SK-N-SH (cell line): ENCODE measurements around the gene CPAMD8. TPM values are rescaled to one million over a fixed set of nuclear protein-coding genes. Genes with fewer than 3 reads are reported as not detected.

Experiments used
- CTCF ChIA-PET: fragments of 300-600, 350-600 bp; formaldehyde crosslinking; extraction: SDS; loops from one replicate; lab custom pipeline; 2021; lab: Yijun Ruan, JAX
- POLR2A ChIA-PET: fragments of 350-600 bp; sonication (Branson Sonifier 250); formaldehyde crosslinking; extraction: SDS; loops from one replicate; lab custom pipeline; 2020; ENCODE audit warnings: antibody characterized with exemption, inconsistent platforms; lab: Yijun Ruan, JAX
- DNase-seq: peaks from one replicate; pipeline ENCODE4 v3.0.0; 2012
- H2AFZ ChIP-seq: fragments of 200-600 bp; sonication (generic); 2 replicates; pipeline ENCODE4 v1.8.1; 2016; ENCODE audit warnings: antibody characterized with exemption, mild to moderate bottlenecking, low read depth
- H3F3A ChIP-seq: fragments of 200-600 bp; sonication (generic); replicated peaks from 2 replicates; pipeline ENCODE3; 2016; ENCODE audit warnings: antibody characterized with exemption, mild to moderate bottlenecking; ENCODE audit not compliant: insufficient read depth
- H3K27ac ChIP-seq, 2 experiments: fragments of 200-500 bp in 1 of 2; fragments of 200-600 bp in 1 of 2; sonication (Bioruptor generic) in 1 of 2; sonication (generic), shearing (Covaris generic) in 1 of 2; 2 replicates each; pipeline versions ENCODE4 v1.5.1 to v1.6.1; 2014 to 2016; ENCODE audit warnings: low read depth in 2 of 2, inconsistent platforms in 1 of 2, low read length in 1 of 2, mild to moderate bottlenecking in 1 of 2, mixed read lengths in 1 of 2
- H3K27me3 ChIP-seq: fragments of 200-600 bp; sonication (generic), shearing (Covaris generic); 2 replicates; pipeline ENCODE4 v1.6.1; 2016; ENCODE audit warnings: mixed run types; ENCODE audit not compliant: insufficient read depth
- H3K36me3 ChIP-seq, 2 experiments: fragments of 200-500 bp in 1 of 2; fragments of 200-600 bp in 1 of 2; sonication (Bioruptor generic) in 1 of 2; sonication (generic) in 1 of 2; replicated peaks in 1 of 2; 2 replicates each; pipeline versions ENCODE3 to v1.5.1; 2014 to 2016; ENCODE audit warnings: low read length in 1 of 2, mild to moderate bottlenecking in 1 of 2; ENCODE audit not compliant: insufficient read depth in 2 of 2, control insufficient read depth in 1 of 2
- H3K4me1 ChIP-seq, 2 experiments: fragments of 200-500 bp in 1 of 2; fragments of 200-600 bp in 1 of 2; sonication (Bioruptor generic) in 1 of 2; sonication (generic), shearing (Covaris generic) in 1 of 2; 2 replicates each; pipeline versions ENCODE4 v1.5.1 to v1.6.1; 2014 to 2016; ENCODE audit warnings: low read depth in 1 of 2, low read length in 1 of 2, mixed run types in 1 of 2; ENCODE audit not compliant: insufficient read depth in 2 of 2, control insufficient read depth in 1 of 2
- H3K4me2 ChIP-seq: fragments of 200-600 bp; sonication (generic), shearing (Covaris generic); 2 replicates; pipeline ENCODE4 v1.6.1; 2017; ENCODE audit warnings: mixed run types
- H3K4me3 ChIP-seq, 2 experiments: fragments of 200-500 bp in 1 of 2; fragments of 200-600 bp in 1 of 2; sonication (Bioruptor generic) in 1 of 2; sonication (generic), shearing (Covaris generic) in 1 of 2; 2 replicates each; pipeline versions ENCODE4 v1.5.1 to v1.8.1; 2014 to 2016; ENCODE audit warnings: low read depth in 2 of 2, inconsistent platforms in 1 of 2, low read length in 1 of 2, mild to moderate bottlenecking in 1 of 2, mixed read lengths in 1 of 2, moderate library complexity in 1 of 2
- H3K79me2 ChIP-seq: fragments of 200-600 bp; sonication (generic); 2 replicates; pipeline ENCODE4 v1.8.1; 2017; ENCODE audit warnings: mild to moderate bottlenecking; ENCODE audit not compliant: insufficient read depth
- H3K9ac ChIP-seq: fragments of 200-600 bp; sonication (generic); 2 replicates; pipeline ENCODE4 v1.6.1; 2017; ENCODE audit warnings: mixed run types
- H3K9me2 ChIP-seq: fragments of 200-600 bp; sonication (generic); 2 replicates; pipeline ENCODE4 v1.6.1; 2017; ENCODE audit warnings: mixed run types
- H3K9me3 ChIP-seq: fragments of 200-600 bp; sonication (generic); 2 replicates; pipeline ENCODE4 v1.6.1; 2017; ENCODE audit warnings: mixed run types, mild to moderate bottlenecking, moderate library complexity
- H4K20me1 ChIP-seq: fragments of 200-600 bp; sonication (generic); 2 replicates; pipeline ENCODE4 v1.6.1; 2017; ENCODE audit warnings: mild to moderate bottlenecking, mixed run types; ENCODE audit not compliant: insufficient read depth
- FOXJ3 ChIP-seq: sonication (generic); formaldehyde crosslinking; IDR thresholded peaks from 2 replicates; pipeline ENCODE4 v1.5.1; 2020; ENCODE audit warnings: mild to moderate bottlenecking, missing genetic modification reagents
- FOXM1 ChIP-seq: IDR thresholded peaks from 2 replicates; pipeline ENCODE4 v1.4.0; 2012; ENCODE audit warnings: low read depth, mild to moderate bottlenecking
- JUND ChIP-seq: IDR thresholded peaks from 2 replicates; pipeline ENCODE4 v1.4.0; 2012
- PBX3 ChIP-seq: IDR thresholded peaks from 2 replicates; pipeline ENCODE4; 2012
- RCOR1 ChIP-seq: fragments of 150-350 bp; IDR thresholded peaks from 2 replicates; pipeline ENCODE4 v1.6.1; 2017; ENCODE audit warnings: antibody characterized with exemption, low read length
- REST ChIP-seq: IDR thresholded peaks from 2 replicates; pipeline ENCODE4 v1.6.1; 2012; ENCODE audit warnings: mild to moderate bottlenecking, low read depth, low read length, moderate library complexity
- RFX5 ChIP-seq: IDR thresholded peaks from 2 replicates; pipeline ENCODE4 v1.6.1; 2012; ENCODE audit warnings: mild to moderate bottlenecking, improper control_type of control experiment, low read length
- SIN3A ChIP-seq: IDR thresholded peaks from 2 replicates; pipeline ENCODE4 v1.6.1; 2012; ENCODE audit warnings: low read depth, mild to moderate bottlenecking, low read length, moderate library complexity, borderline replicate concordance
- TCF12 ChIP-seq: IDR thresholded peaks from 2 replicates; pipeline ENCODE4 v1.4.0; 2012
- WGBS: methylation state at CpG from one replicate; pipeline ENCODE4 v1.1.6; 2017; ENCODE audit warnings: low lambda C conversion rate; 5-methylcytosine and 5-hydroxymethylcytosine counted together
- polyA plus RNA-seq, 3 experiments: library from polyadenylated mRNA; depleted of rRNA; stranded (reverse); fragments of >200 nt; gene quantifications; 2 replicates each; pipeline ENCODE4 v1.2.3, GENCODE V29; 2012

The CPAMD8 gene
- polyA plus RNA-seq, 1 of the 3 experiments (the other 2 are of a cell fraction) = 1.2 TPM

- Histone ChIP-seq H3K27ac (no peak overlapping the region), H4K20me1 (no peaks in the 10 kb centered on the region), H3K79me2 (no peaks in the 10 kb centered on the region), H3K9me3 (no peaks in the 10 kb centered on the region), H2AFZ (no peak overlapping the region), H3K9me2 (no peaks in the 10 kb centered on the region), H3K4me2 (no peak overlapping the region), H3K36me3 (no peaks in the 10 kb centered on the region), H3K9ac (no peak overlapping the region), H3K27me3 (no peaks in the 10 kb centered on the region), H3K4me1 (no peaks in the 10 kb centered on the region; a peak in 1 of 4 replicates), H3F3A (no peaks in the 10 kb centered on the region), H3K4me3 (no peak overlapping the region)
- TF ChIP-seq RCOR1 = no peak
- no peak for TF ChIP-seq JUND
- no peak for TF ChIP-seq FOXM1
- no peak for TF ChIP-seq REST
- CTCF ChIA-PET = interaction anchor here (0.7 kb wide), 1 partner anchor 15 kb away, joined by 3 read pairs; no protein-coding TSS in a partner anchor
- DNase-seq = no peak
- WGBS = 23% methylated on average over 14 of the region's 15 CpGs
- POLR2A ChIA-PET = no interaction called here
These were observed 11.4 kb upstream of the CPAMD8 start for GRCh38 chr19:17037966-17038500.

DNA sequence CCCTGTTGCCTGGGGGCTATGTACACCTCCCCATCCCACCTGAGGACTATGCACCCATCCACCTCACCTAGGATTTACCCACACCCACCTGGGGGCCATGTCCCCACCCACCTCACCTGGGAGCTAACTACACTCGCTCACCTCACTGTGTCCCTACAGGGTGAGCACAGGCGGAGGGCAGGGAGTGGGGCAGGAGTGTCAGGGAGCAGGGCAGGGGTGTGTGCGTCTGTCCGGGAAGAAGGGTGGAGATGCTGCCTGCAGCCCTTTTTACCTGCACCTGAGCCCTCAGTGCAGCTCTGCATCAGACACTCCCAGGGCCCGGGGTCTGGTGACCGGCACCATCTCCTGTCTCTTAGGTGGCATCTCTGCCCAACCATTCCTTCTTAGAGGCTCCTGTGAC lies 10.6 kb upstream of the CPAMD8 start:
- no peaks in the 10 kb centered on the region; a peak in 1 of 4 replicates for H3K4me1 ChIP-seq
- CTCF ChIA-PET = interaction anchor here (0.7 kb wide), 1 partner anchor 15 kb away, joined by 3 read pairs; no protein-coding TSS in a partner anchor
- TF ChIP-seq SIN3A = no peak
- TF ChIP-seq FOXJ3 (CRISPR knock-in tag) = no peak
- no peak for TF ChIP-seq RFX5
- TF ChIP-seq PBX3 = no peak
- TF ChIP-seq TCF12 = no peak
- no peak for TF ChIP-seq RCOR1
- TF ChIP-seq, all 33 proteins: peak for 0
- no peak for DNase-seq
- POLR2A ChIA-PET = no interaction called here
- Histone ChIP-seq H3K4me2 (no peak overlapping the region), H3K27ac (no peak overlapping the region), H3K9me3 (no peaks in the 10 kb centered on the region), H3K4me3 (no peak overlapping the region), H3F3A (no peaks in the 10 kb centered on the region), H3K79me2 (no peaks in the 10 kb centered on the region), H3K27me3 (no peaks in the 10 kb centered on the region), H4K20me1 (no peaks in the 10 kb centered on the region), H3K9me2 (no peaks in the 10 kb centered on the region), H2AFZ (no peak overlapping the region), H3K36me3 (no peaks in the 10 kb centered on the region), H3K9ac (no peak overlapping the region)
- WGBS = 50% methylated on average over 6 of the region's 6 CpGs
